Endodermal cell (in vitro differentiated cells): ENCODE measurements around the gene TUBA3C. TPM values are rescaled to one million over a fixed set of nuclear protein-coding genes. Genes with fewer than 3 reads are reported as not detected.

Experiments used
- DNase-seq: peaks from one replicate; pipeline ENCODE4 v3.0.0-alpha.2; 2017
- H3K27ac ChIP-seq: 2 replicates; pipeline ENCODE4 v1.5.1; 2013; ENCODE audit warnings: mild to moderate bottlenecking, low read depth, low read length, moderate library complexity
- H3K27me3 ChIP-seq: 2 replicates; pipeline ENCODE4 v1.6.1; 2013; ENCODE audit warnings: mild to moderate bottlenecking, low read length, moderate library complexity; ENCODE audit not compliant: insufficient read depth, control insufficient read depth, poor library complexity, severe bottlenecking
- H3K36me3 ChIP-seq: 2 replicates; pipeline ENCODE4 v1.7.0; 2013; ENCODE audit warnings: mild to moderate bottlenecking, low read length, moderate library complexity; ENCODE audit not compliant: control insufficient read depth, insufficient read depth
- H3K4me1 ChIP-seq: one replicate; pipeline ENCODE4 v1.7.0; 2013; ENCODE audit warnings: low read length; ENCODE audit not compliant: control insufficient read depth, insufficient read depth
- H3K4me3 ChIP-seq: 2 replicates; pipeline ENCODE4 v1.5.1; 2013; ENCODE audit warnings: mild to moderate bottlenecking, low read length, moderate library complexity
- H3K9ac ChIP-seq: 2 replicates; pipeline ENCODE4 v1.6.1; 2013; ENCODE audit warnings: mild to moderate bottlenecking, low read length, moderate library complexity; ENCODE audit not compliant: poor library complexity, severe bottlenecking; ENCODE audit errors: extremely low read depth
- H3K9me3 ChIP-seq: 2 replicates; pipeline ENCODE4 v1.6.1; 2013; ENCODE audit warnings: mild to moderate bottlenecking, low read length, moderate library complexity; ENCODE audit not compliant: control insufficient read depth
- H3K27ac Mint-ChIP-seq: 2 replicates; pipeline ENCODE4 v1.8.0; 2020; ENCODE audit warnings: mixed read lengths
- H3K27me3 Mint-ChIP-seq: 2 replicates; pipeline ENCODE4 v1.8.0; 2021; ENCODE audit warnings: mild to moderate bottlenecking, mixed read lengths; ENCODE audit not compliant: insufficient read depth
- H3K36me3 Mint-ChIP-seq: 2 replicates; pipeline ENCODE4 v1.8.0; 2020; ENCODE audit warnings: low read depth, mixed read lengths
- H3K4me1 Mint-ChIP-seq: 2 replicates; pipeline ENCODE4 v1.8.0; 2020; ENCODE audit warnings: mixed read lengths
- H3K4me3 Mint-ChIP-seq: 2 replicates; pipeline ENCODE4 v1.8.0; 2020; ENCODE audit warnings: mild to moderate bottlenecking, moderate library complexity, mixed read lengths
- H3K9me3 Mint-ChIP-seq: 2 replicates; pipeline ENCODE4 v1.8.0; 2020; ENCODE audit warnings: mild to moderate bottlenecking, mixed read lengths
- WGBS, 2 experiments: methylation state at CpG; one replicate each; pipeline versions ENCODE4 v1.1.5 to v1.1.7; 2013; ENCODE audit warnings: missing lambda C conversion rate in 2 of 2, mixed read lengths in 1 of 2; ENCODE audit not compliant: insufficient coverage in 1 of 2, insufficient read length in 1 of 2; 5-methylcytosine and 5-hydroxymethylcytosine counted together
- total RNA-seq, 2 donors: library from RNA; stranded (reverse); fragmentation: NEBNext Ultra II Directional in 1 of 2; extraction: Animal tissue kit (Norgen Biotek cat#: 25700) in 1 of 2; gene quantifications; 2 replicates in 1 of 2; 3 replicates in 1 of 2; pipeline ENCODE4 v1.2.1, GENCODE V29; 2021
- TF ChIP-seq, protein P1 (sequence below): fragments of 200-600 bp; sonication (generic); conservative IDR thresholded peaks from 2 replicates; pipeline ENCODE4 v1.5.0; 2021; ENCODE audit warnings: antibody characterized with exemption, mild to moderate bottlenecking

The TUBA3C gene
- total RNA-seq, 2 donors from 2014 or later = not detected

DNA sequence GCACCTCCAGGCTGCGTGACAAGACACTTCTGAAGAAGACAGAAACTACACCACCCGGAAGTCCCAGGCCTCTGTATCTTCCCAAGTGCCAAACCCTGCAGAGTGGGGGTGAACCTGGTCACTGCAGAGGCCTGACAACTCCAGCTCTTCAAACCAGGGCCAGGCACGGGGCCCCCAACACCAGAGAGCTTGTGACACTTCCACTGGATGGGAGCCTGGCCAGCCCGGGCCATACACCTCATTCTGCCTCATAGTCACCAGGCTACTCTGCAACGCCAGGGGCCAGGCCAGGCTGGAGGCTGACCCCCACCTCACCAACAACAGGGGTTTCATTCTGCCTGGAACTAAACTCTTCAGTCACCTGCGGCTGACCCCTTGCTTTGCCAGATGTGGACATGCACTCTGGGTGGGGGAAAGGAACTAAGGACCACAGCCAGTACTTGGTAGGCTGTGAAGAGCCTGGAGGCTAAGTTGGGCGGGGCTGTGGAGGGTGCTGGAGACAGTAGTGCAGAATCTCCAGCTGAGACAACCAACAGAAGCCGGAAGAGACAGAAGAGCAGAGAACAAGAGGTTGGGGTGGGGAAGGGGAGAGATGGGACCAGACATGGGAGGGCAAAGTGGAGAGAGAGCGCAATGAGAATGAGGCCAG is 23.0 kb downstream of the TUBA3C start:
- H3K27ac ChIP-seq = no peak overlapping the region
- H3K27ac Mint-ChIP-seq = no peak overlapping the region
- peaks cover 98% of the 10 kb centered on the region for H3K9me3 Mint-ChIP-seq
- no peaks in the 10 kb centered on the region for H3K27me3 ChIP-seq
- H3K4me3 ChIP-seq = no peak overlapping the region
- H3K9me3 ChIP-seq = peaks cover 59% of the 10 kb centered on the region
- H3K36me3 ChIP-seq = no peaks in the 10 kb centered on the region
- H3K36me3 Mint-ChIP-seq = peaks cover 5% of the 10 kb centered on the region
- no peak overlapping the region for H3K9ac ChIP-seq
- no peak for DNase-seq
- TF ChIP-seq, protein P1, sequence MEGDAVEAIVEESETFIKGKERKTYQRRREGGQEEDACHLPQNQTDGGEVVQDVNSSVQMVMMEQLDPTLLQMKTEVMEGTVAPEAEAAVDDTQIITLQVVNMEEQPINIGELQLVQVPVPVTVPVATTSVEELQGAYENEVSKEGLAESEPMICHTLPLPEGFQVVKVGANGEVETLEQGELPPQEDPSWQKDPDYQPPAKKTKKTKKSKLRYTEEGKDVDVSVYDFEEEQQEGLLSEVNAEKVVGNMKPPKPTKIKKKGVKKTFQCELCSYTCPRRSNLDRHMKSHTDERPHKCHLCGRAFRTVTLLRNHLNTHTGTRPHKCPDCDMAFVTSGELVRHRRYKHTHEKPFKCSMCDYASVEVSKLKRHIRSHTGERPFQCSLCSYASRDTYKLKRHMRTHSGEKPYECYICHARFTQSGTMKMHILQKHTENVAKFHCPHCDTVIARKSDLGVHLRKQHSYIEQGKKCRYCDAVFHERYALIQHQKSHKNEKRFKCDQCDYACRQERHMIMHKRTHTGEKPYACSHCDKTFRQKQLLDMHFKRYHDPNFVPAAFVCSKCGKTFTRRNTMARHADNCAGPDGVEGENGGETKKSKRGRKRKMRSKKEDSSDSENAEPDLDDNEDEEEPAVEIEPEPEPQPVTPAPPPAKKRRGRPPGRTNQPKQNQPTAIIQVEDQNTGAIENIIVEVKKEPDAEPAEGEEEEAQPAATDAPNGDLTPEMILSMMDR = no peak
- H3K4me1 ChIP-seq = no peaks in the 10 kb centered on the region
- no peaks in the 10 kb centered on the region for H3K27me3 Mint-ChIP-seq
- H3K4me3 Mint-ChIP-seq = no peak overlapping the region
- H3K4me1 Mint-ChIP-seq = no peaks in the 10 kb centered on the region
- 58 to 72% methylated on average over 2 to 9 of the region's 9 CpGs for WGBS, 2 experiments

DNA sequence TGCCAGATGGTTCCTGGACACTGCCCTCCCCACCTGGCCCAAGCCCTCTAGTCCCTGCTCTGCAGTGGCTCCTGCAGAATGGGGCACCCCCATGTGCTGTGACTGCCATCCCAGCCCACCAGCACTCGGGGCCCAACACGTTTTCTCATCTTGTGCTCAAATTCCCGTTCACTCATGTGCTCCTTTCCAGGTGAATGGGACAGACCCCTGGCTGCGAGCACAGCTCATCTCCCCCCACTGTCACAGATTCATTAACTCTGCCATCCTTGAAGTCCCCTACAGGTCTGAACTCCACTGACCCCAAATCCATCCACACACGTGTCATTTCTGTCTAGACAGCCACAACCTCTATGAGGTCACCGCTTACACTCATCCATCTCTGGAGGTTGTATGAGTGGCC is 23.6 kb downstream of the TUBA3C start:
- H3K27me3 Mint-ChIP-seq = no peaks in the 10 kb centered on the region
- H3K36me3 Mint-ChIP-seq = peaks cover 5% of the 10 kb centered on the region
- Histone ChIP-seq H3K36me3 (no peaks in the 10 kb centered on the region), H3K9ac (no peak overlapping the region), H3K9me3 (peaks cover 60% of the 10 kb centered on the region), H3K27me3 (no peaks in the 10 kb centered on the region), H3K27ac (no peak overlapping the region), H3K4me1 (no peaks in the 10 kb centered on the region), H3K4me3 (no peak overlapping the region)
- 62 to 65% methylated on average over 5 to 6 of the region's 6 CpGs for WGBS, 2 experiments
- no peaks in the 10 kb centered on the region for H3K4me1 Mint-ChIP-seq
- peaks cover 99% of the 10 kb centered on the region for H3K9me3 Mint-ChIP-seq
- H3K27ac Mint-ChIP-seq = no peak overlapping the region
- H3K4me3 Mint-ChIP-seq = no peak overlapping the region
- DNase-seq = no peak
- TF ChIP-seq, protein P1 = no peak

DNA sequence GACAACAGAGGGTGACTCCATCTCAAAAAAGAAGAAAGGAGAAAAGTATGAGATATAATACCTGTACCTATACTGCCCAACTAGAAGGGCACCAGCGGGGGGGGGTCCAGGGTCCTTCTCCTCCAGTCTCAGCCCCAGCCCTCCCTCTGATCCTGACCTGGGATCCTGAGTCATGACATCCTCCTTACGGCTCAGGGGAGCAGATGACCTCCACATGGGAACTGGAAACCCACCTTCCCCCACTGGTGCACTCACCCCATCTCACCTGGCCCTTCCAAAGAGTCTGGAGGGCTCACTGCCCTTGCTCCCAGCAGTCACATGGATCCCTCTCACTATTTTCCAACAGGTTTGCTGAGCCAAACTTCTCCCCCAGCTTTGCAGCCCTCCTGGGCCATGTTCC is 24.2 kb downstream of the TUBA3C start:
- no peak overlapping the region for H3K27ac ChIP-seq
- no peaks in the 10 kb centered on the region for H3K27me3 ChIP-seq
- Mint-ChIP-seq H3K36me3 (peaks cover 5% of the 10 kb centered on the region), H3K4me1 (no peaks in the 10 kb centered on the region), H3K27me3 (no peaks in the 10 kb centered on the region), H3K9me3 (peaks cover 99% of the 10 kb centered on the region), H3K27ac (no peak overlapping the region), H3K4me3 (no peak overlapping the region)
- peaks cover 58% of the 10 kb centered on the region for H3K9me3 ChIP-seq
- TF ChIP-seq, protein P1 = no peak
- H3K9ac ChIP-seq = no peak overlapping the region
- H3K4me3 ChIP-seq = no peak overlapping the region
- WGBS, 2 experiments = 60% methylated on average over 2 of the region's 2 CpGs; no CpG with 5 or more reads in 1 of the 2 experiments
- DNase-seq = no peak
- no peaks in the 10 kb centered on the region for H3K36me3 ChIP-seq
- no peaks in the 10 kb centered on the region for H3K4me1 ChIP-seq
